Smooth muscle cell (in vitro differentiated cells): ENCODE results near the gene GDAP2. TPM values are rescaled to one million over a fixed set of nuclear protein-coding genes. Genes with fewer than 3 reads are reported as not detected.
"Not testable (repeated sequence)": the region's sequence is repeated elsewhere in the genome, so short reads cannot be mapped to it uniquely, and the experiment has no call there.

ENCODE experiments used
- DNase-seq: peaks from one replicate; lab custom pipeline; 2025; ENCODE audit not compliant: unreplicated experiment; lab: John Stamatoyannopoulos, UW
- H2AFZ ChIP-seq: fragments of 200-600 bp; sonication (generic); 2 replicates; pipeline ENCODE4 v1.6.0; 2016; ENCODE audit warnings: antibody characterized with exemption, low read depth, mild to moderate bottlenecking
- H3F3A ChIP-seq: fragments of 200-600 bp; sonication (generic); 2 replicates; pipeline ENCODE4 v1.6.0; 2017; ENCODE audit warnings: antibody characterized with exemption, low read depth
- H3K27ac ChIP-seq: fragments of 200-600 bp; sonication (generic); 2 replicates; pipeline ENCODE4 v1.5.1; 2016; ENCODE audit warnings: low read depth, mild to moderate bottlenecking
- H3K27me3 ChIP-seq: fragments of 200-600 bp; sonication (generic); 2 replicates; pipeline ENCODE4 v1.6.1; 2016; ENCODE audit warnings: low read depth, mild to moderate bottlenecking
- H3K36me3 ChIP-seq: fragments of 200-600 bp; sonication (generic); 2 replicates; pipeline ENCODE4 v1.5.1; 2016; ENCODE audit warnings: low read depth
- H3K4me1 ChIP-seq: fragments of 200-600 bp; sonication (generic); 2 replicates; pipeline ENCODE4 v1.5.1; 2016; ENCODE audit warnings: low read depth
- H3K4me2 ChIP-seq: fragments of 200-600 bp; sonication (generic); 2 replicates; pipeline ENCODE4 v1.6.0; 2016; ENCODE audit warnings: mild to moderate bottlenecking
- H3K4me3 ChIP-seq: fragments of 200-600 bp; sonication (generic); 2 replicates; pipeline ENCODE4 v1.5.1; 2016; ENCODE audit warnings: mild to moderate bottlenecking
- H3K79me2 ChIP-seq: fragments of 200-600 bp; sonication (generic); 2 replicates; pipeline ENCODE4 v1.6.0; 2016; ENCODE audit warnings: low read depth, mild to moderate bottlenecking
- H3K9ac ChIP-seq: fragments of 200-600 bp; sonication (generic); 2 replicates; pipeline ENCODE4 v1.6.0; 2016; ENCODE audit warnings: low read depth
- H3K9me3 ChIP-seq: fragments of 200-600 bp; sonication (generic); replicated peaks from 2 replicates; pipeline ENCODE4 v1.5.1; 2016; ENCODE audit warnings: low read depth
- H4K20me1 ChIP-seq: fragments of 200-600 bp; sonication (generic); 2 replicates; pipeline ENCODE4 v1.6.0; 2016; ENCODE audit warnings: low read depth
- WGBS: methylation state at CpG from one replicate; pipeline ENCODE4 v1.1.7; 2016; ENCODE audit warnings: low lambda C conversion rate; 5-methylcytosine and 5-hydroxymethylcytosine counted together
- polyA plus RNA-seq: library from polyadenylated mRNA; unstranded; fragments of >200 nt; fragmentation: Nextera tagmentation; extraction: Ambion mirVana; gene quantifications from 2 replicates; pipeline ENCODE4 v1.2.1, GENCODE V29; 2016
- total RNA-seq: library from RNA; depleted of rRNA; stranded (reverse); fragments of >200 nt; gene quantifications from 2 replicates; pipeline ENCODE4 v1.2.3, GENCODE V29; 2014
- TF ChIP-seq, protein P1 (sequence below): fragments of 200-600 bp; sonication (generic); IDR thresholded peaks from 2 replicates; pipeline ENCODE4 v1.5.1; 2017; ENCODE audit warnings: borderline replicate concordance, mild to moderate bottlenecking, antibody characterized with exemption; ENCODE audit not compliant: insufficient read depth, poor library complexity, severe bottlenecking

GDAP2 gene
- total and polyA plus RNA-seq, 2 experiments from 2014 or later, result 10.5 to 30.1 TPM

DNA sequence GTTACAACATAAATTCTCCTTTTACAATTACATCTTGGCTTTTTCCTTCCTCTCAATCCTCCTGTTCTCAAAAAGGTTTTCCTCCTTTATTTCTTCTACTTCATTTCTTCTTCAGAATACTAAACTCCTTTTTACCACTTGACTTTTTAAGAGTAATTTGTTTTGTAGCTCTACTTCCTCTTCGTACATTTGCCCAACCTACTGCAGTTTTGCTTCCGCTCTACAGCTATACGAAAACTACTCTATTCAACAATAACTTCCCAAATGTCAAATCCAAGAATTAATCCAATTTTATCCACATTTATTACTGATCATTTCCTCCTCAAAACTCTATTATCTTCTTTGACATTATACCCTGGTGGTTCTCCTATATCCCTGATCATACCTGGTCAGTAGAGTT, 3.4 kb downstream of the GDAP2 start:
- Histone ChIP-seq H4K20me1 (peaks cover 58% of the 10 kb centered on the region), H3K9ac (no peak overlapping the region), H3K36me3 (no peaks in the 10 kb centered on the region), H3K27ac (no peak overlapping the region), H3K4me1 (peaks cover 18% of the 10 kb centered on the region), H2AFZ (no peak overlapping the region), H3K4me3 (no peak overlapping the region), H3F3A (no peaks in the 10 kb centered on the region), H3K4me2 (no peak overlapping the region), H3K9me3 (no peaks in the 10 kb centered on the region), H3K27me3 (no peaks in the 10 kb centered on the region), H3K79me2 (peaks cover 69% of the 10 kb centered on the region)
- TF ChIP-seq, protein P1, sequence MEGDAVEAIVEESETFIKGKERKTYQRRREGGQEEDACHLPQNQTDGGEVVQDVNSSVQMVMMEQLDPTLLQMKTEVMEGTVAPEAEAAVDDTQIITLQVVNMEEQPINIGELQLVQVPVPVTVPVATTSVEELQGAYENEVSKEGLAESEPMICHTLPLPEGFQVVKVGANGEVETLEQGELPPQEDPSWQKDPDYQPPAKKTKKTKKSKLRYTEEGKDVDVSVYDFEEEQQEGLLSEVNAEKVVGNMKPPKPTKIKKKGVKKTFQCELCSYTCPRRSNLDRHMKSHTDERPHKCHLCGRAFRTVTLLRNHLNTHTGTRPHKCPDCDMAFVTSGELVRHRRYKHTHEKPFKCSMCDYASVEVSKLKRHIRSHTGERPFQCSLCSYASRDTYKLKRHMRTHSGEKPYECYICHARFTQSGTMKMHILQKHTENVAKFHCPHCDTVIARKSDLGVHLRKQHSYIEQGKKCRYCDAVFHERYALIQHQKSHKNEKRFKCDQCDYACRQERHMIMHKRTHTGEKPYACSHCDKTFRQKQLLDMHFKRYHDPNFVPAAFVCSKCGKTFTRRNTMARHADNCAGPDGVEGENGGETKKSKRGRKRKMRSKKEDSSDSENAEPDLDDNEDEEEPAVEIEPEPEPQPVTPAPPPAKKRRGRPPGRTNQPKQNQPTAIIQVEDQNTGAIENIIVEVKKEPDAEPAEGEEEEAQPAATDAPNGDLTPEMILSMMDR, result no peak
- no peak for DNase-seq
- WGBS, result 98% methylated on average over 3 of the region's 3 CpGs

DNA sequence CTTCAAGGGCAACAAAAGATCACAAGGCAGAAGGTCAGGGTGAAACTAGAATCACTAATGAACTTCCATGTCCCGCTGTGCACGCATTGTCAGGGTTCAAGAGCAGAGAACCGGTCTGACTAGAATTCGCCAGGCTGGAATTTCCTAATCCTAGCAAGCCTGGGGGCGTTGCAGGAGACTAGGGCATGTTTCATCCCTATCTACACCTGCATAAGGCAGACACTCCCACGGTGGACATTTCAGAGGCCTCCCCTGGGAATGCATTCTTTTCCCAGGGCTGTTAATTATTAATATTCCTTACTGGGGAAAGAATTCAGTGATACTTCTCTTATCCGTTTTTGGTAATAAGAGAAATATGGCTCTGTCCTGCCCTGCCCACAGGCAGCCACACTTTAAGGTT, 6.7 kb downstream of the GDAP2 start:
- Histone ChIP-seq H4K20me1 (peaks cover 56% of the 10 kb centered on the region), H3K79me2 (peaks cover 46% of the 10 kb centered on the region), H3K36me3 (peaks cover 17% of the 10 kb centered on the region)
- DNase-seq, H3K4me3 ChIP-seq, H3K4me2 ChIP-seq, H3K9ac ChIP-seq, H3F3A ChIP-seq, H3K27me3 ChIP-seq, H3K4me1 ChIP-seq, H2AFZ ChIP-seq, H3K27ac ChIP-seq, H3K9me3 ChIP-seq: not testable (repeated sequence)
- 90% methylated on average over 7 of the region's 7 CpGs for WGBS

DNA sequence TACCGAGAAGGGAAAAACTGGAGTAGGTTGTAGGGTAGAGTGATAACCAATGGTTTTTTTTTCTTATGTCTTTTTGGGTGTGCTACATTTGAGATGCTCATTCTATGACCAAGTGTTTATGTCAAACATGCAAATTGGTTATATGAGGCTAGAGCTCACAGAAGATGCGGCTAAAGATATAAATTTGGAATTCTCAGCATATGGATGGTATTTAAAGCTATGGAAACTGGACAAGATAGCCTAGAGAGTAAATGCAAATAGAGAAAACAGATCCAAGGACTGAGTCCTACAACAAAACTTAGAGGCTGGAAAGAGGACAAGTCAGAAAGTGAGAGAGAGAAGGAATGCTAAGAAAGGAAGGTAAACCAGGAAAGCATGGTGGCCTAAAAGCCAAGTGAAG, 7.4 kb downstream of the GDAP2 start:
- no peaks in the 10 kb centered on the region for H3K4me1 ChIP-seq
- H3F3A ChIP-seq, result no peaks in the 10 kb centered on the region
- H2AFZ ChIP-seq, result no peak overlapping the region
- no peak overlapping the region for H3K4me3 ChIP-seq
- H3K9me3 ChIP-seq, result no peaks in the 10 kb centered on the region
- TF ChIP-seq, protein P1, result no peak
- peaks cover 49% of the 10 kb centered on the region for H4K20me1 ChIP-seq
- peaks cover 23% of the 10 kb centered on the region for H3K36me3 ChIP-seq
- WGBS, result 97% methylated on average over 2 of the region's 2 CpGs
- no peak for DNase-seq
- no peak overlapping the region for H3K9ac ChIP-seq
- no peak overlapping the region for H3K4me2 ChIP-seq
- no peak overlapping the region for H3K27ac ChIP-seq
- peaks cover 39% of the 10 kb centered on the region for H3K79me2 ChIP-seq
- no peaks in the 10 kb centered on the region for H3K27me3 ChIP-seq

DNA sequence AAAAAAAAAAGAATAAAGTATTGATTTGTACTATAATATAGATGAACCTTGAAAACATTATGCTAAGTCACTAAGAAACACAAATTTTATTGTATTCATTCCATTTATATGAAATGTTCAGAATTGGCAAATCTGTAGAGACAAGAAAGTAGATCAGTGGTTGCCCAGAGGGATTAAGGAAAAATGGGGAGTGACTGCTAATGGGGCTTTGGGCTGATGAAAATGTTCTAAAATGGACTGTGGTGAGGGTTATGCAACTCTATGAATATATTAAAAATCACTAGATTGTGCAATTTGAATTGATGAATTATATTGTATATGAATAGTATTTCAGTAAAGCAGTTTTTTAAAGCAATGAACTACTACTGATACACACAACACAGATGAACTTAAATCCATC, 10.0 kb downstream of the GDAP2 start:
- Histone ChIP-seq H3K4me3 (no peak overlapping the region), H3K79me2 (peaks cover 15% of the 10 kb centered on the region), H3K27ac (no peak overlapping the region), H3K27me3 (no peaks in the 10 kb centered on the region), H2AFZ (no peak overlapping the region), H3K4me1 (no peaks in the 10 kb centered on the region), H3F3A (no peaks in the 10 kb centered on the region), H3K36me3 (peaks cover 42% of the 10 kb centered on the region), H3K4me2 (no peak overlapping the region), H3K9me3 (no peaks in the 10 kb centered on the region), H3K9ac (no peak overlapping the region), H4K20me1 (peaks cover 31% of the 10 kb centered on the region)
- TF ChIP-seq, protein P1, result no peak
- no peak for DNase-seq
